NCI-H524 (cell line): ENCODE measurements around the gene CLIC3.

Experiments
- DNase-seq, 2 experiments: peaks; one replicate each; lab custom pipeline; 2025; lab: John Stamatoyannopoulos, UW

CLIC3 gene

DNA sequence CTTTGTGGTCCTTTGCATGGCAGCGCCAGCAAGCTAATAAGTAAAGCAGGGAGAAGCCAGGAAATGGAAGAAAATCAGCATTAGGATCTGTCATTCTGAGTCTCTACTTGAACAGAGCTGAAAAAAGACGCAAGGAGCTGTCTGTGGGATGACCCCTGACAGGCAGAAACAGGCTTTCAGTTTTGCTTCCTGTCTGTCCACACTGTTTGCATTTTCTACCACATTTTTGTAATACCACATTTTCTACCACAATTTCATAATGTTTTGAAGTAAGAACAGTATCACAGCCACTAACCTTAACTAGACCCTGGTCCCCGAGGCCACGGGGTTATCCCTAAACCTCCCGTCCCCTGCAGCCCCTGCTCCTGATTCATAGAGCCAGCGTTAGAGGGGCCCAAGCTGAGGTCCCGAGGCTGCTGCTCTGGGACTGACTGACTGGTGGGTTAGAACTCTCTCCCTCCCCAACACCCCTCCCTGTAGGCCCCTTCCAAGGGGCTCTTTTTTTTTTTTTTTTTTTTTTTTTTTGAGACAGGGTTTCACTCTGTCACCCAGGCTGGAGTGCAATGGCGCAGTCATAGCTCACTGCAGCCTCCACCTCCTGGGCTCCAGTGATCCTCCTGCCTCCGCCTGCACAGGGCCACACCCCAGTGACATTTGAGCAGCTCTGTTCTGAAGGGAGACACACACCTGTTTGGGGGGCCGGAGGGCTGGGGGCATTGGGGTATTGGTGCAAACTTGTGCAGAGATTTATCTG, 4.0 kb upstream of the CLIC3 start:
- DNase-seq = no peak

- DNase-seq = no peak
Observed at GRCh38 chr9:136997830-136998234, 1.5 kb upstream of the CLIC3 start.

- DNase-seq = no peak
Observed at GRCh38 chr9:136997371-136997770, 1.0 kb upstream of the CLIC3 start.

GRCh38 chr9:136995772-136996311, 526 bp downstream of the CLIC3 start:
- peak in 1 of 2 experiments; percentile 31 for DNase-seq

DNA sequence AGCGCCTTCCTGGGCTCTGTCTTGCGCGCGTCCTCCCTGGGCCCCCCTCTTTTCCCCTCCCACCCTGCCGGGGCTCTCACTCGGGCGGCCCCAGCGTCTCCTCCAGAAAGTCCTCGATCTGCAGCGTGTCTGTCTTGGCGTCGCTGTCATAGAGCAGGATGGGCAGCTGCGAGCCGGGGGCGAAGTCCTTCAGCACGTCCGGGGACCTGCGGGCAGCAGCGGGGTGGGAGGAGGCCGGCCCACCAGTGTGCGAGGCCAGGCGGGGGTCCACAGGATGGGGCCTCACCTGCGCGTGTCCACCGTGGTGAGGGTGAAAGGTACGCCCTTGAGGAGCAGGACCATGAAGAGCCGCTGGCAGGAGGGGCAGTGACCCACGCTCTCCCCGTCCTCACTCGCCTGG, 1.0 kb downstream of the CLIC3 start:
- DNase-seq = no peak

DNA sequence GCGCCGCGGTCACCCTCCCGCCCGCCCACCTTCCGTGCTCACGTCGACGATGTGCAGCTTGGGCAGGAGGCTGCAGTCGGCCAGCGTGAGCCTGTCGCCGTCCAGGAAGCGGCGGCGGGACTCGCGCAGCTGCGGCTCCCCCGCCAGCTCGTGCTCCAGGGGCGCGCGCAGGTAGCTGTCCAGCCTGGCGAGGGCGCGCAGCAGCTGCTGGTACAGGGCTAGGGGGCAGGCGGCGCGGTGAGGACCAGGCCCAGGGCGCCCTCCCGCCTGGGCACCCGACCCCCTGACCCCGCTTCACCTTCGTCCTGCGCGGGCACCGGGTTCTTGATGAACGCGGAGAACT, 1.5 kb downstream of the CLIC3 start:
- no peak for DNase-seq

DNA sequence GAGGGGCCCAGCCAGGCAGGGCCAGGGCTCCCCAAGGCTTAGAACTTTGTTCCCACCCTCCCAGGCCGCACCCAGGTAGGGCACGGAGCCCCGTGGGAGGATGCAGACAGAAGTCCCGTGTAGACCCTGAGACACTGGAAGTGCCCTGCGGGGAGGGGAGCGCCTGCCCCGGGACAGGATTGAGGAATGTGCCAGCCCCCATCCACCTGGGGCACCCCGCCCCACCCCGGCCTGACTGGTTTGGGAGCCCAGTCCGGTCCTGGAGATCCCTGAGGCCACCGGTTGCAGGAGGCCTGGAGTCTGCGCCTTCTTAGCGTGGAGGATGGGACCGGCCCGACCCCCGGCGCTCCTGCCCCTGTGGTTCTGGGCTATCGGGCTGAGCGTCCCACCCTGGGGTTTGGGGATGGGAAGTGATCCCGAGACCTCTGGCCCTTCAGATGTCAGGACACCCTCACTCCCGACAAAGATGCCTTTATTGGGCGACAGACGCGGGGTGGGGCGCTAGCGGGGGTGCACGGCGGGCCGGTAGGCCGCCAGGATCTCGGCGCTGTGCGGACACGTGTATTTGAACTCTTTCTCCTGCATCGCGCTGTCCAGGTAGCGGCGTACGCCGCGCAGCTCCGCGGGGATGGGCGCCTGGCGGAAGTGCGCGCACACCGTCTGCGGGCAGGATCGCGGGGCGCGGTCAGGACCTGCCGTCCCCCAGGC, 2.0 kb downstream of the CLIC3 start:
- no peak for DNase-seq

- no peak for DNase-seq
Observed at GRCh38 chr9:136992819-136993369, 3.5 kb downstream of the CLIC3 start.

DNA sequence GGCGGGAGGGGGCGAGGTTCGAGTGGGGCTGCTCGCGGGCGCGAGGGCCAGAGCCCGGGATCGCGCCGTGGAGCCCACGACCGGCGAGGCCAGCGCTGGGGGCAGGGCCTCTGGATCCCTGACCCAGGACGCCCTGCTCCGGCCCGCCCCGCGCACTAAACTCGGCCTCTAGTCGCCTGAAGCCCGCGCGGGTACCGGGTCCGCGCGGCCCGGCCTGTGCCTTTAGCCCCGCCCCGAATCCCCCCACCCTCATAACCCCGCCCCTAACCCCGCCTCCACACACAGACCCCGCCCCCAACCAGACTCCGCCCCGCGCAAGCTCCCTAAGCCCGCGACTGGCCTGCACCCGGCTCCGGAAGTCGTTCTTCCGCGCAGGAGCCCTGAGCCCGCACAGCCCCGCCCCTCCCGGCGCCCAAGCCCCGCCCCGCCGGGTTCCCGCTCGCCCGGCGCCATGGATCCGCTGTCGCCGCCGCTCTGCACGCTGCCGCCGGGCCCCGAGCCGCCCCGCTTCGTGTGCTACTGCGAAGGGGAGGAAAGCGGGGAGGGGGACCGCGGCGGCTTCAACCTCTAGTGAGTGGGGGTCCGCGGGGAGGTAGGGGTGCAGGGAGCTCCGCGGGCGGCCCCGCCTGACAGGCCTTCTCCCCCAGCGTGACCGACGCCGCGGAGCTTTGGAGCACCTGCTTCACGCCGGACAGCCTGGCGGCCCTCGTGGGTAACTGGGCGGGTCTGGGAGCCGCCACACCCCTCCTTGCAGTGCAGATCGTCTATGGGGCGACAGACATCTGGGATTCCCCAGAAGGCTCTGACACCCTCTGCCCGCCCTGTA, 4.2 kb downstream of the CLIC3 start, which contains the start of gene PAXX:
Gene PAXX, plus strand, starts transcription at position 430 of the 826 bp plus-strand sequence. Its CDS starts 22 bp downstream, at position 452.
- DNase-seq = peak; percentile 54 to 85

- no peak for DNase-seq
Observed at GRCh38 chr9:136990242-136990911, 6.0 kb downstream of the CLIC3 start.

- no peak for DNase-seq
Observed at GRCh38 chr9:136988872-136989271, 7.5 kb downstream of the CLIC3 start.

- DNase-seq = no peak
Observed at GRCh38 chr9:136985853-136986252, 10.5 kb downstream of the CLIC3 start.

GRCh38 chr9:136985027-136985602, 11.3 kb downstream of the CLIC3 start:
- DNase-seq = no peak

DNA sequence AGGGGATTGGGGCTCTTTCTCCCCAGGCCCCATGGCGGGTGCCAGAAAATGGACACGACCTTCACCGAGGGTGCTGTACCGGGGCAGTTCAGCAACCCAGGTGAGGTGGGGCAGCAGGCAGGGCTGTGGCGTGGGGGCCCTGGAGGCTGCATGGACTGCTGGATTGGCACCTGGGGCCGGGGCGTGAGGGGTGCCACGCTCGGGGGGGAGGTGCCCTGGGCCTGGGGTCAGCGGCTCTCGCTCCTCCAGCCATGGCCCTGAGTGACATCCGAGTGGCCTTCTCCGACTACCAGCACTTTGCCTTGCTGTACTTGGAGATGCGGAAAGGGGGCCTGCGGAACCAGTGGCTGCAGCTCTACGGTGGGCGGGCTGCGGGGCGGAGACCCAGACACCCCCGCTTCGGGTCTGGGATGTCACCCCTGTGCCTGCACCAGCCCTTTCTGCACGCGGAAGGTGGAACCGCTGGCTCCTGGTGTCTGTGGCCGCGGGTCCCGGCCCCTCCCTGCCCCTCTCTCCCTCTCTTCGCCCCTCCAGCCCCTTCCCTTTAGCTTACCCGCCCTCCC, 11.8 kb downstream of the CLIC3 start:
- no peak for DNase-seq

DNA sequence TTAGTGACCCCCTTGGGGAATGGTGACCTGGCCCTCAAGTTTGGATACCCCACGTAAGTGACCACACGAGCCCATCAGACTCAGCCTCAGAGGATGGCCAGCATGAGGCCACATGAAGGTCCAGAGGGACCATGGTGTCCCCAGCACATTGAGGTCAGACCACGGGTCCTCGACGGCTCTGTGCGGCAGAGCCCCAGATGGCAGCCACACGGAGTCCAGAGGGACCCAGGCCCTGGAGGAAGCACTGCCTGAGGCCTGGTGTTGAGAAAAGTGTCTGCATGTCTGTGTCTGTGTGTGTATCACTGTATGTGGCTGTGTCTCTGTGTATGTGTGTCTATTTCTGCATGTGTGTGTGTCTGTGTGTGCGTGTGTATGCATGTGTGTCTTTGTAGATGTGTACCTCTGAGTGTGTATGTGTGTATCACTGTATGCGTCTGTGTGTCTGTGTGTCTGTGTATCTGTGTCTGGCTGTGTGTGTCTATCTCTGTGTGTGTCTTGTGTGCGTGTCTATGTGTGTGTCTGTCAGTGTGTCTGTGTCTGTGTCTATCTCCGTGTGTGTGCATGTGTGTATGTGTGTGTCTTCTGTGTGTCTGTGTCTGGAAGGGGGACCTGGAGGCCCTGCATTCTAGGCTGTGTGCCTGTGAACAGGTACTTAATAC, 12.6 kb downstream of the CLIC3 start:
- DNase-seq = no peak

DNA sequence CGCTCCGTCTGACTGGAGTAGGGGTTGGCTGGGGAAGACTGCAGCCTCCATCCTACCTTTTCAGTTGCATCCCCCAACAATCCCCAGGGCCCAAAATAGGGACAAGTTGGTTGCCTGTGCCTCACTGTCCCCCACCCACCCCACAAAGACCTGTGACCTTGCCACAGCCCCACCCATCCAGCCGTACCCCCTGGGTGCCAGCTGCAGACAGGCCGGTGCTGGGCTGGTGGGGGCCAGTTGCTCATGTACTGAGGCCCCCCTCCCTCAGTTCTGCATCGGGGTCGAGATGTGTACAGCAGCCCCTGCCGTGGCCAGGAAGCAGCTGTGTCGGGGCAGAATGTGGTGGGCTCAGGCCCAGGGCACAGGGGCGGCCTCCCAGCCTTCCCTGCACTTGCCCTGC, 13.2 kb downstream of the CLIC3 start:
- no peak for DNase-seq

- no peak for DNase-seq
Observed at GRCh38 chr9:136982232-136983051, 13.9 kb downstream of the CLIC3 start, which contains the start of gene LCNL1. Gene LCNL1, plus strand, starts transcription at chr9:136982993. Its CDS starts 594 bp downstream, at chr9:136983587.

DNA sequence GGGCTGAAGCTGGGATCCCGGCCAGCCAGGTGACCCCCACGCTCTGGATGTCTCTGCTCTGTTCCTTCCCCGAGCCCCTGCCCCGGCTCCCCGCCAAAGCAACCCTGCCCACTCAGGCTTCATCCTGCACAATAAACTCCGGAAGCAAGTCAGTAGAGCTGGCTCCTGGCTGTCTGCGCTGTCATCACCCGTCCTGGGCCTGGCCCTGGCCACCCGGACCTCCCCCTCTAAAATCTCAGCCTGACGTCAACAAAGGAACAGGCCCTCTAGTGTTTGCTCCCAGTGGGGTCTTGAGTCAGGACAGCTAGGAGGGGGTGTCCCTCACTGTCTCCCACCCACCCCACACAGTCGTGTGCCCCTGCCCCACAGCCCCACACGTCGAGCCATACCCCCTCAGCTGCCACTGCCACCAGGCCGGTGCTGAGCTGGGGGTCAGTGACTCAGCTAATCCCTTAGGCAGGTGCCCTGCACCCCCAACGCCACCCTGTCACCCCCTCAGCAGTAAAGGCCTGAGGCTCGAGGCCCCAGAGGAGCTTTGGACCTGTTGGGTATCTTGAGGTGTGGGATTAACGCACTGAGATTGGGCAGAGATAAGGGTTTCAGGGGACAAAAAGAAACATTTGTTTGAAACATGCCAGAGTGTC, 14.7 kb downstream of the CLIC3 start:
- no peak for DNase-seq
